CMK (cell line): ENCODE results near the gene MBOAT7.
"Not testable (repeated sequence)": the region's sequence is repeated elsewhere in the genome, so short reads cannot be mapped to it uniquely, and the experiment has no call there.

ENCODE experiments used
- DNase-seq: peaks from one replicate; pipeline ENCODE4 v3.0.0-alpha.2; 2010; ENCODE audit warnings: low read depth

The MBOAT7 gene

DNA sequence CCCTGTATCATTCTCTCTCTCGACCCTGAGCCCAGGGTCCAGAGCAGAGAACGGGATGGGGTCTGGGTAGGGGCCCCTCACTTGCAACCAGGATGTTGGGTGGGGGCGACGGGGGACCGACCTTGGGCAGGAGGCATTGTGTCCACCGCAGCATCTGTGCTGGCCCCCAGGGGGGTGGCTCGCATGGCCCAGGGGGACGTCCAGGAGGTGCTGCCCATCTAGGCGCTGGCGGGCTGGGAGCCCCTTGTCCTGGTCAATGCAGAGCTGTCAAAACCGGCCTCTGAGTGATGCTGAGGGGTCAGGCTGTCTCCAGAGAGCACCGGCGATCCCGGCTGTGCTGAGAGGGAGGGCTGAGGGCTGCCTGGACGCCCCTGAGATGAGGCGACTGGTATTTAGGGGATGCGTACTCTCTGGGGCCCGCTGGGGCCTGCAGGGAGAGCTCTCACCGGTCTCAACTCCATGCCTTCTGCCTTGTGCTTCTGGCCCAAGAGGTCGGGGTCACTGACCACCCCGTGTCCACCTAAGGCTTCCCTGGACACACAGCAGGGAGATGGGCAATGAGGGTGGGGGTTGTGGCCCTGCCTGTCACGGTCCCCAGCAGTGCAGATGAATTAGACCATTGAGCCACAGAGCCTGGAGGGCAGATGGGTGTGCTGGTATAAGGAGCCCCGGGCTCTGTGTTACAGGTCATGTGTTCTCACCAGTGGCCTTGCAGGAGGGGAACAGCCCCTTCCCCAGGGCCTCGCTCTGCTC is 19.9 kb upstream of the MBOAT7 start:
- DNase-seq = no peak

DNA sequence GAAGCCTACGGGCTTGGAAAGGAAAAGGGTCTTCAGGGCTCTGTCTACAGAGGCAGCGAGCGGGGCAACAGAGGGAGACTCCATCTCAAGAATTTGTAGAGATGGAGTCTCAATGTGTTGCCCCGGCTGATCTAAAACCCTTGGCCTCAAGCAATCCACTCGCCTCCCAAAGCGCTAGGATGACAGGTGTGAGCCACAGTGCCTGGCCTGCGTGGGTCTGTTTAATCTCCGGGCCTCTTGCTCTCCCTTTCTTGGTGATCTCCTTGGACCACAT is 19.3 kb upstream of the MBOAT7 start:
- no peak for DNase-seq

DNA sequence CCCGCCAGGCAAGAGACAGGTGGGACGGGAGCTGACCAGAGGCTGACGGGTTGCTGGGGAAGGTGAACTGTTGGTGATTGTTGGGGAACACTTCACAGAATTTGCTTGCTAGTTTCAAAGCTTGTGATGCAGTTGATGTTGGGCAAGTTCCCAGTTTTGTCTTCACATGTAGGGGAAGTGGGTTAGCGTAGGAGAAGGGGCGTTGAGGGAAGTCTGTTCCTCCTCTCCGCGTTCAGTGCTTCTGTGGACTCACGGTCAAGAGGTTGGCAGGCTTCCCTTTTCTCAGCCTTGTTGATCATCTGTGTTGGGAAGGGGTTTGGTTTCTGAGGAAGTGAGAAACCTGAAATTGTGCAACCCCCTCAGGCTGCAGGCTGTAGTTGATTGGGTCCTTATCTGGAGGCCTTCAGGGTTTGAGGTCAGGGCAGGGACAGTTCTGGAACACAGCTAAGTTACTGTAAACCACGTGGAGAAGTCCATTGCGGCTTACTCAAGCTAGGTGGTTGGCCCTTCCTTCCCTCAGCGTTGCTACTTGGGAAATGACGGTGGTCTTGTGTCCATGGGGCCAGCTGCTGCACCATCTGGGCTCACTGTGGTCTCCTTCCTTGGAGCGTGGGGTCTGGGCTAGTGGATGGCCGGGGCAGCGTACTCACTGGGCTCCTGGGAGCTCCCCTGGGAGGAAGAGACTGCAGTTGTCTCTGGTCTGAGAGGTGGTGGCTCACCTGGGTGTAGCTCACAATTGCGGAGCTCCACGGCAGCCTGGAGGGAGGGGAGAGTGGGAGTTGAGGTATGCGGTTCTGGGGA is 18.8 kb upstream of the MBOAT7 start:
- DNase-seq = peak; percentile 99

DNA sequence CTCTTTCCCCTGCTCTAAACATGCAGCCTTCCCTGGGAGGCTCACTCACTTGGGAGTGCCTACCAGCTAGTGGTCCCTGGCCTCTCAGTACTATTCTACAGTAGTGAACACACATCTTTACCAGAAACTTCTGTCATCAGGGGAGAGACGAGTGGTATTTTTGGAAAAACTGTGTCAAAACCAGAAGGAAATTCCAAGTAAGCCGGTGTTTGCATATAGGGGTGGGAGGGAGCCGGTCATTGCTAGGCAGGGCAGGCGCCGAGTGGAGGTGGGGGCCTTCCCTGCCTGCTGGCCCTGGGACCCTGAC is 18.2 kb upstream of the MBOAT7 start:
- no peak for DNase-seq

- not testable (repeated sequence) for DNase-seq
Measured at GRCh38 chr19:54207193-54207592, 17.8 kb upstream of the MBOAT7 start.

- DNase-seq = no peak
Measured at GRCh38 chr19:54206831-54207177, 17.4 kb upstream of the MBOAT7 start.

DNA sequence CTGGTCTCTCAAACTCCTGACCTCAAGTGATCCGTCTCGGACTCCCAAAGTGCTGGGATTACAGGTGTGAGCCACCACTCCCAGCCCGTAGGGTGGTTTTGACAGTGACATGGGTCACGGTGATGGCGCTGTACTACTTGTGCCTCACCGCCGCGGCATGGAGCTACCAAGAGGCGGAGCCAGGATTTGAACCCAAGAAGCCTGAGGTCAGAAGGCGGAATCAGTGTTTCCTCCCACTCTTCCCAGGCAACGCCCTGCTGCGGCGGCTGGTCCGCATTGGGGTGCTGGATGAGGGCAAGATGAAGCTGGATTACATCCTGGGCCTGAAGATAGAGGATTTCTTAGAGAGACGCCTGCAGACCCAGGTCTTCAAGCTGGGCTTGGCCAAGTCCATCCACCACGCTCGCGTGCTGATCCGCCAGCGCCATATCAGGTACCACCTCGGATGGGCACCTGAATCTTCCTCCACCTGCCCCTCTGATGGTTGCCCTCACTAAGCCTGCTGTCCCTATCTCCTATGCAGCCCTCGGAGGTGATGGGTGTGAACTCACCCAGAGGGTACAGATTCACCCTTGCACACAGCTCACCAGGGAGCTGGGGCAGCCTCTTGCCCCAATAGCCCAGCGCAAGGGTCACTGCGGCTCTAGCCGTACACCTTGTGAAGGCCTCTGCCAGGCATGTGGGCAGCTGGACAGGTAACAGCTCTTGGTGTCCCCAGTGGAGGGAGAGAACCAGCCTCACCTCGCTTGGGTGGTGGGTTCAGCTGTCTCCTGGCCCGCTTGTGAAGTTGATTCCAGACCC is 16.9 kb upstream of the MBOAT7 start:
- no peak for DNase-seq

GRCh38 chr19:54204767-54205468 is 15.5 kb upstream of the MBOAT7 start:
- no peak for DNase-seq

GRCh38 chr19:54203151-54203611 is 13.8 kb upstream of the MBOAT7 start:
- no peak for DNase-seq

GRCh38 chr19:54201980-54202379 is 12.6 kb upstream of the MBOAT7 start:
- DNase-seq = no peak

- DNase-seq = no peak
Measured at GRCh38 chr19:54201172-54201701, 11.9 kb upstream of the MBOAT7 start.

- no peak for DNase-seq
Measured at GRCh38 chr19:54199401-54199800, 10.0 kb upstream of the MBOAT7 start.

DNA sequence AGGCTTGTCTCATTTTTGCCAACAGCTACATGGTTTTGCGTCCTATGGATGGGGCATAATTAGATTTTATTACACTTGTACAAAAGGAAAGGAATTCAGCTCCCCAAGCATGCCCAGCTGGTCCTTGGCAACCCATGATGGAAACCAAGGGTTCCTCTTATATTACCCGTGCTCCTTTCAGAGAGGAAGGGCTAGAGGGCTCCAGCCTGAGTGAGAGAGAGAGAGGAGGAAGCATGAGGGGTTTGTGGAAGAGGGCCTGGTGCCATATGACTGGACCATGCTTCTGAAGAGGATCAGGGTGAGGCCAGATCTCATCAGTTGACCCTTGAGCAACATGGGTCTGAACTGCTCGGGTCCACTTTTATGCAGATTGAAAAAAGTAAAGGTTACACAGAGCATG is 7.7 kb upstream of the MBOAT7 start:
- DNase-seq = no peak

GRCh38 chr19:54196536-54196935 is 7.2 kb upstream of the MBOAT7 start:
- no peak for DNase-seq

DNA sequence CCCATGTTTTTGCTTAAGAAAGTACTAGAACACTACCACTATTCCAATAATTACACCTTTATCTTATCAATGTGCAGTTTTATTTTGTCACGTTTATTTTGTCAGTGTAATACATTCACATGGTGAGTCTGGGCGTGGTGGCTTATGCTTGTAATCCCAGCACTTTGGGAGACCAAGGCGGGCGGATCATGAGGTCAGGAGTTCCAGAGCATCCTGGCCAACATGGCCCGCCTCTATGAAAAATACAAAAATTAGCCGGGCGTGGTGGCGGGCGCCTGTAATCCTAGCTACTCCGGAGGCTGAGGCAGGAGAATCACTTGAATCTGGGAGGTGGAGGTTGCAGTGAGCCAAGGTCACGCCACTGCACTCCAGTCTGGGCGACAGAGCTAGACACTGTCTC is 5.1 kb upstream of the MBOAT7 start:
- DNase-seq = not testable (repeated sequence)

GRCh38 chr19:54193011-54193410 is 3.6 kb upstream of the MBOAT7 start:
- DNase-seq = no peak

GRCh38 chr19:54191811-54192453 is 2.6 kb upstream of the MBOAT7 start:
- DNase-seq = no peak

DNA sequence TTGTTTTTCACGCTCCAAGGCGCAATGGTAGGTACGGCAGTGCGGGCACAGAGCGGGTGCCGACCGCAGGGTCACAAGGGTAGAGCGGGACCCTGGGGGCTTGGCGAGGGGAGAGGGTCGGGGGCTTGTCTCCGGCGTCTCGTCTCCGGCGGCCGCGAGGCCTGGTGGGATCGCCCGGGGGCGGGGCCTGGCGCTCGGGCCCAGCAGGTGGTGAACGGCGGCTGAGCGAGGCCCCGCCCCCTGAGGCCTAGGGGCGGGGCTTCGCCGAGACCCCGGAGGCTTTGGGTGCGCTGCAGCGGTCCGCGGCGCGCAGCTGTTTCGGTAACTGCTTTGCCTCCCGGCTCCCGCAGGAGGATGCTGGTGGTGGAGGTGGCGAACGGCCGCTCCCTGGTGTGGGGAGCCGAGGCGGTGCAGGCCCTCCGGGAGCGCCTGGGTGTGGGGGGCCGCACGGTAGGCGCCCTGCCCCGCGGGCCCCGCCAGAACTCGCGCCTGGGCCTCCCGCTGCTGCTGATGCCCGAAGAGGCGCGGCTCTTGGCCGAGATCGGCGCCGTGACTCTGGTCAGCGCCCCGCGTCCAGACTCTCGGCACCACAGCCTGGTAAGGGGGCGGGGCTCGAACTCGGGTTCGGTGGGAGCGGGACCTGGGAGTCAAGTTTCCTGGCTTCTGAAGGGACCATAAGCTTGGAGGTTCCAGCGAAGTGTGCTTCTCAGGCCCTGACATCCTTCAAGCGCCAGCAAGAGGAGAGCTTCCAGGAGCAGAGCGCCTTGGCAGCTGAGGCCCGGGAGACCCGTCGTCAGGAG is 1.8 kb upstream of the MBOAT7 start, which contains the start of gene TSEN34:
Gene TSEN34 (plus strand): TSS at position 298 of the 800 bp plus-strand sequence. CDS start 57 bp downstream, at position 355.
- DNase-seq = peak; percentile 74

DNA sequence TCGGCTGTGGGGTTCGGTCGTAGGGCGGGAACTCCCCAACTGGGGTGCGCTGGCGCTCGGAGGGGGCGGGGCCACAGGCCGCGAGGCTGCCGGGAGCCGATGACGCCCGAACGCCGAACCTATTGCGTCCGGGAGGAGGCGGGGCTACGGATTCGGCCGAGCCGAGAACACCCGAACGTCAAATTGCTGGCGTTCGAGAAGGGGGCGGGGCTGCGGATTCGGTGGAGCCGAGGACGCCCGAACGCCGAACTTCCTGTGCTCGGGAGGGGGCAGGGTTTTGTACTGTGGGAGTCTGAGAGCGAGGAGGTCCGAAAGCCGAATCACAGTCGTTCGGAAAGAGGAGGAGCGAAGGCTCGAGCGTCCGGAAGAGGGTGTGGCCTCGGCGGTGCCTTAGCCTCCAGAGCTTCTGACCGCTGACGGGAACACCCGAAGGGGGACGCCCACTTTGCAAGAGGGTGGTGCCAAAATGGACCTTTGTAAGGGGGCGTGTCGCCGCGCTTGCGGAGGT is 1.2 kb upstream of the MBOAT7 start:
- DNase-seq = peak; percentile 99

DNA sequence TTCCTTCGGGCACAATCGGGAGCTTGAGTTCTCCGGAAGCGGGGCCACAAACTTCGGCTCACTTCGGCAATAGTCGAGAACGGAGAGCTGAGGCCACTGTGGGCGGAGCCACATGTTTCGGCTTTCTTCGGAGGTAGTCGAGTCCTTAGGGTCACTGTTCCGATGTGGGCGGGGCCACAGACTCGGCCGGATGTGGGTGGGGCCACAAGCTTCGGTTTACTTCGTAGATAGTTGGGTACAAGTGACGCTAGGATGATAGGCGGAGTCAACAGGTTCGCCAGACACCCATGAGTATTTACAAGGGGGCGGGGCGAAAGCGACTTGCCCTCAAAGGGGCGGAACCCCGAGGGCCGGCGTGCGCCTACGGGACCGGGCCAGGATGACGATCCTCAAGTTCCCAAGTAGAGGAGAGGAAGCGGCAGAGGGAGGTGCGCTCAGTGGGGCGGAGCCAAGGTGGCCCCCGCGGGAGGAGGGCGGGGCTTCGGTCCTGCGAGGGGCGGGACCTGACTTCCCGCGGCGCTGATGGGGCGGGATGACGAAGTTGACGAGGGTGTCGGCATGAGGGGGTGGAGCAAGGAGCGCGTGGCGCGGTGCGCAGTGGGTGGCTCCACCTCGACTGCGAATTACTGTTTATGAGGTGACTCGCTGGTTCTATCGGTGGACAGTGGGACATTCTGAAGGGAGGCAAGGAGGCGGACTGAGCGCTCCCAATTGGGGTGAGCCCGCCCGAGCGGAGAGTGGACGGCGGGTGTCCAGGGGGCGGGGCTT is 539 bp upstream of the MBOAT7 start:
- DNase-seq = peak; percentile 100
